Right lobe of liver (tissue), 6 donors: ENCODE results near the gene SLC24A2. TPM values are rescaled to one million over a fixed set of nuclear protein-coding genes. Genes with fewer than 3 reads are reported as not detected.
"Not testable (repeated sequence)": the region's sequence is repeated elsewhere in the genome, so short reads cannot be mapped to it uniquely, and the experiment has no call there.

ENCODE experiments used
- ATAC-seq, 4 donors: fragments of 200-7000 bp; cut with Tn5 transposase; one replicate each; pipeline ENCODE4 v1.9.1; 2020; ENCODE audit warnings: mild to moderate bottlenecking in 4 of 4, moderate library complexity in 4 of 4
- DNase-seq, 3 donors: peaks; one replicate each; pipeline ENCODE4 v3.0.0-alpha.2; 2020
- H3K27ac ChIP-seq, 3 donors: fragments of 200-600 bp; one replicate each; pipeline ENCODE4 v1.8.0; 2022
- H3K27me3 ChIP-seq, 2 donors: fragments of 200-600 bp; one replicate each; pipeline ENCODE4 v1.8.0; 2022
- H3K36me3 ChIP-seq, 4 donors: fragments of 200-600 bp; sonication (generic) in 1 of 4; one replicate each; pipeline versions ENCODE4 v1.5.1 to v1.8.0; 2017 to 2022; ENCODE audit warnings: control low read depth in 1 of 4
- H3K4me1 ChIP-seq, 4 donors: fragments of 200-600 bp; sonication (generic) in 1 of 4; one replicate each; pipeline versions ENCODE4 v1.5.1 to v1.8.0; 2017 to 2022; ENCODE audit warnings: control low read depth in 1 of 4
- H3K4me3 ChIP-seq, 3 donors: fragments of 200-600 bp; one replicate each; pipeline ENCODE4 v1.8.0; 2022
- H3K9me3 ChIP-seq, 4 donors: fragments of 200-600 bp; sonication (generic) in 1 of 4; one replicate each; pipeline versions ENCODE4 v1.5.1 to v1.8.0; 2017 to 2022; ENCODE audit warnings: control low read depth in 1 of 4
- POLR2A ChIP-seq: fragments of 450-650 bp; IDR thresholded peaks from one replicate; pipeline ENCODE4 v1.6.1; 2017; ENCODE audit warnings: antibody characterized with exemption, mild to moderate bottlenecking
- WGBS: methylation state at CpG from one replicate; pipeline ENCODE4 v1.1.6; 2018; ENCODE audit warnings: low coverage, low lambda C conversion rate; ENCODE audit not compliant: insufficient coverage; ENCODE audit errors: missing lambda C conversion rate; 5-methylcytosine and 5-hydroxymethylcytosine counted together
- intact Hi-C, 2 donors: fragments of 100-400 bp; cut with DNase I; formaldehyde crosslinking; loops; one replicate each; pipeline versions ENCODE4 v1.11.2 to v1.14.1; 2022
- long read RNA-seq: library from polyadenylated mRNA; unstranded; transcript quantifications from one replicate; pipeline ENCODE4 v2.0.0, GENCODE V29; 2019
- total RNA-seq, 6 experiments: library from RNA; depleted of rRNA in 2 of 6; stranded (reverse); fragments of >200 nt in 2 of 6; fragmentation: NEBNext Ultra II Directional in 3 of 6; extraction: Animal tissue kit (Norgen Biotek cat#: 25700) in 3 of 6; gene quantifications; one replicate each; pipeline versions ENCODE4 v1.1.0 to v1.2.4, GENCODE V29; 2016 to 2023
- TF ChIP-seq, protein P1 (sequence below), 4 donors: fragments of 200-600 bp in 3 of 4; fragments of 450-650 bp in 1 of 4; IDR thresholded peaks; one replicate each; pipeline versions ENCODE4 v1.5.1 to v1.8.0; 2016 to 2022; ENCODE audit warnings: antibody characterized with exemption in 4 of 4, mild to moderate bottlenecking in 2 of 4
- donor health status: DM: no; HTN: yes; CAD: no.
- donor health status: DM: no; HTN: no; CAD: no.
- donor health status: DM: no; HTN: no; CAD: no.
- donor health status: DM: no; HTN: yes; CAD: no.
- donor health status: DM: no; HTN: yes; CAD: no.

The SLC24A2 gene
- total RNA-seq: under 1 TPM in 4 of 6 experiments, not detected in 2; under 0.01 to 0.16 (median 0.14) TPM
- long read RNA-seq: 0 reads

DNA sequence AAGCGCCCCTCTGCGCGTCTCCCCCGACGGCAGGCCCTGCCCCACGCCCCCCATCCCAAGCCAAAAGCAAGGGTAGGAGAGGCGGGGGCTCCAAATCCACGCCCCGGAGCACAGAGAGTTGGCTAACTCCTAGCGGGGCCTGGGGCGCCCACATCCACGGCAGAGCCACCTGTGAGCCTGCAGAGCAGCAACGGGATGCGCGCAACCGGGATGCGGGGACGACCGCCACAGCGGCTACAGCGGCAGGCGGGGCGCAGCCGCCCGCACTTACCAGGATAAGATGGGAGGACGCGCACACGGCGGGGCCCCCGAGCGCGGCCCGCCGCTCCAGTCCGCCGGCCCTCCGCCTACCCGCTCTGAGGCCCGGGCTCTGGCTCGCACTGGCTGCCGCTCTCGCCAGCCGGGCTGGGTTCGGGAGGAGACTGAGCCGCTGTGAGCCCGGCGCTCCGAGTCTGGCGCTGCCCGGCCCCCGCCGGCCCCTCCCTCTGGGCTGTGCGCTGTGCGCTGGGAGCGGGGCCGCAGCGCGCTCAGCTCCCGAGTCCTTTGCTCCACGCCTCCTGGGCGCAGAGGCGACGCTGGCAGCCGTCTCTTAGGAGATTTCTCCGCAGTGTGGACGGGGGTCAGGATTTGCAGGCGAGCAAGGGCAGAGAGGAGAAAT, at the start of gene SLC24A2:
SLC24A2 (minus strand) TSS at position 424 of the 658 bp plus-strand sequence.
- Histone ChIP-seq H3K27ac (no peak within 1 kb of the TSS), H3K36me3 (no peaks in the 10 kb centered on the region), H3K4me3 (no peak within 1 kb of the TSS), H3K4me1 (no peaks in the 10 kb centered on the region), H3K27me3 (no peaks in the 10 kb centered on the region), H3K9me3 (no peaks in the 10 kb centered on the region)
- ATAC-seq (peak in 1 of 4 donors; percentile 65), DNase-seq (no peak)
- 5% methylated on average over 4 of the region's 67 CpGs for WGBS
- no peak for TF ChIP-seq POLR2A
- TF ChIP-seq, protein P1, sequence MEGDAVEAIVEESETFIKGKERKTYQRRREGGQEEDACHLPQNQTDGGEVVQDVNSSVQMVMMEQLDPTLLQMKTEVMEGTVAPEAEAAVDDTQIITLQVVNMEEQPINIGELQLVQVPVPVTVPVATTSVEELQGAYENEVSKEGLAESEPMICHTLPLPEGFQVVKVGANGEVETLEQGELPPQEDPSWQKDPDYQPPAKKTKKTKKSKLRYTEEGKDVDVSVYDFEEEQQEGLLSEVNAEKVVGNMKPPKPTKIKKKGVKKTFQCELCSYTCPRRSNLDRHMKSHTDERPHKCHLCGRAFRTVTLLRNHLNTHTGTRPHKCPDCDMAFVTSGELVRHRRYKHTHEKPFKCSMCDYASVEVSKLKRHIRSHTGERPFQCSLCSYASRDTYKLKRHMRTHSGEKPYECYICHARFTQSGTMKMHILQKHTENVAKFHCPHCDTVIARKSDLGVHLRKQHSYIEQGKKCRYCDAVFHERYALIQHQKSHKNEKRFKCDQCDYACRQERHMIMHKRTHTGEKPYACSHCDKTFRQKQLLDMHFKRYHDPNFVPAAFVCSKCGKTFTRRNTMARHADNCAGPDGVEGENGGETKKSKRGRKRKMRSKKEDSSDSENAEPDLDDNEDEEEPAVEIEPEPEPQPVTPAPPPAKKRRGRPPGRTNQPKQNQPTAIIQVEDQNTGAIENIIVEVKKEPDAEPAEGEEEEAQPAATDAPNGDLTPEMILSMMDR (IDR thresholded peaks at IDR 0.05): no peak
- intact Hi-C loops: no loop called here

DNA sequence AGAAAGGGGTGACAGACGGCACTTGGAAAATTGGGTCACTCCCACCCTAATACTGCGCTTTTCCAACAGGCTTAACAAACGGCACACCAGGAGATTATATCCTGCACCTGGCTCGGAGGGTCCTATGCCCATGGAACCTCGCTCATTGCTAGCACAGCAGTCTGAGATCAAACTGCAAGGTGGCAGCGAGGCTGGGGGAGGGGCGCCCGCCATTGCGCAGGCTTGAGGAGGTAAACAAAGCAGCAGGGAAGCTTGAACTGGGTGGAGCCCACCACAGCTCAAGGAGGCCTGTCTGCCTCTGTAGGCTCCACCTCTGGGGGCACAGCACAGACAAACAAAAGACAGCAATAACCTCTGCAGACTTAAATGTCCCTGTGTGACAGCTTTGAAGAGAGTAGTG, 44.5 kb upstream of the SLC24A2 start:
- DNase-seq: peak in 1 of 3 donors; percentile 32
- intact Hi-C loops, ATAC-seq, H3K4me3 ChIP-seq, H3K27ac ChIP-seq, H3K9me3 ChIP-seq, H3K27me3 ChIP-seq, H3K4me1 ChIP-seq, H3K36me3 ChIP-seq: not testable (repeated sequence)
- WGBS: 86% methylated on average over 4 of the region's 9 CpGs

DNA sequence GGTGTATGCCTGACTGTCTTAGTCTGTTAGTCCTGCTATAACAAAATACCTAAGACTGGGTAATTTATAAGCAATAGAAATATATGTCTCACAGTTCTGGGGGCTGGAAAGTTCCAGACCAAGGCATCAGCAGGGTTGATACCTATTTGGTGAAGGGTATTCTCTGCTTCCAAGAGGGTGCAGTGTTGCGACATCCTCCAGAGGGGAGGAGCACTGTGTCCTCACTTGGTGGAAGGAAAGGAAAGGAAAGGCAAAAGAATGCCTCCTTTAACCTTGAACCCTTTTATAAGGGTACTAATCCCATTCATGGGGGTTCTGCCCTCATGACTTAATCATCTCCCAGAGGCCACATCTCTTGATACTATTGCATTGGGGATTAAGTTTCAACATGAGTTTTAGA, 42.0 kb upstream of the SLC24A2 start:
- TF ChIP-seq, protein P1 (IDR thresholded peaks at IDR 0.05): no peak
- TF ChIP-seq POLR2A: no peak
- Histone ChIP-seq H3K27ac (no peak overlapping the region), H3K4me3 (no peak overlapping the region), H3K4me1 (no peaks in the 10 kb centered on the region), H3K36me3 (no peaks in the 10 kb centered on the region), H3K9me3 (no peaks in the 10 kb centered on the region), H3K27me3 (no peaks in the 10 kb centered on the region)
- ATAC-seq (no peak), DNase-seq (no peak)
- intact Hi-C loops: no loop called here
- WGBS: 50% methylated on average over 1 of the region's 1 CpG

DNA sequence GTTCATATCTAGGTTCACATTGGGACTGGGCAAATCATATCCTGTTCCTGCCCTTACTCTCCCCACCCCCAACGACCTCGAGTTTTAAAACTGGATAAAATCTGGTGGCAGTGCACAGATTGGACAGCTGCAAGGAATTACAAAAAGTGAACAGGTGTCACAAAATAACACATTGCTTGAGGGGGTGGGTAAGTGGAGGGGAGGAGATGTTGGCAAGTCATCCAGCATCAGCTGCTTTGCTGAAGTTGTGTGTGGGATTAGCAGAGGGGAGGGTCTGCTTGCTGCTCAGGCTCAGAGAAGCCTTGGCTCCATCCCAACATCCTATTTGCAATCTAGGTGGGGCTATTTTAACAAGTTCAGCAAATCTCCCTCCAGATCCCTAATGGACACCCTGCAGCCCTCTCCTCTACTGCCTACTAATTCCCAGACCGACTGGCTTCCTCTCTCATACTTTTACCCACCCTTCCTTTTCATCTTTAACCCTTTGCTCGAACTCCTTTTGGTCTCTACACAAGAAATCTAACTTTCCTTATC, 39.8 kb upstream of the SLC24A2 start:
- 27% methylated on average over 4 of the region's 4 CpGs for WGBS
- intact Hi-C loops: no loop called here

DNA sequence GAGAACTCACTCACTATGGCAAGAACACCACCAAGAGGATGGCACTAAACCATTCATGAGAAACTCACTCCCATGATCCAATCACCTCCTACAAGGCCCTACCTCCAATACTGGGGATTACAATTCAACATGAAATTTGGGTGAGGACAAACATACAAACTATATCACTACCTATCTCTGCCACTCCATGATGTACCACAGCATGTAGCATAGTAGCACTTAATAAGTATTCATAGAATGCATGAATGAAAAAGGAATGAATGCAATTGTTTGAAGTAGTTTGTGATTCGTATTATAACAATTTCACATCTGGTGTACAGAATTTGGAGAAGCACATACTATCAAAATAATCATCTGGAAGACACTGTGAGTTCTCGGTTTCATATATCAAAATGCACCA, 27.9 kb upstream of the SLC24A2 start:
- WGBS: 57% methylated on average over 2 of the region's 2 CpGs
- DNase-seq (no peak), ATAC-seq (no peak)
- Histone ChIP-seq H3K4me1 (no peaks in the 10 kb centered on the region), H3K36me3 (no peaks in the 10 kb centered on the region), H3K27me3 (no peaks in the 10 kb centered on the region), H3K9me3 (no peaks in the 10 kb centered on the region), H3K27ac (no peak overlapping the region), H3K4me3 (no peak overlapping the region)
- TF ChIP-seq, protein P1 (IDR thresholded peaks at IDR 0.05): no peak
- TF ChIP-seq POLR2A: no peak
- intact Hi-C loops: no loop called here

More for the DNA sequence above, 39.8 kb upstream of the SLC24A2 start:
- H3K4me1 ChIP-seq: no peaks in the 10 kb centered on the region
- H3K9me3 ChIP-seq: no peaks in the 10 kb centered on the region
- H3K4me3 ChIP-seq: no peak overlapping the region
- H3K36me3 ChIP-seq: no peaks in the 10 kb centered on the region
- TF ChIP-seq POLR2A: no peak
- TF ChIP-seq, protein P1 (IDR thresholded peaks at IDR 0.05): no peak
- H3K27me3 ChIP-seq: no peaks in the 10 kb centered on the region
- no peak for ATAC-seq
- no peak overlapping the region for H3K27ac ChIP-seq
- no peak for DNase-seq
